SU-DHL-6 (cell line): ENCODE results near the gene HDAC7.

ENCODE experiments used
- H2AFZ ChIP-seq: fragments of 200-600 bp; sonication (generic); 2 replicates; pipeline ENCODE4 v1.6.1; 2014; ENCODE audit warnings: low read depth, mild to moderate bottlenecking, moderate library complexity, mixed read lengths, antibody characterized with exemption, low read length; ENCODE audit not compliant: severe bottlenecking
- H3F3A ChIP-seq: fragments of 200-600 bp; shearing (Covaris generic); 2 replicates; pipeline ENCODE4 v1.6.0; 2016; ENCODE audit warnings: antibody characterized with exemption, mild to moderate bottlenecking; ENCODE audit not compliant: insufficient read depth
- H3K27ac ChIP-seq: fragments of 200-600 bp; sonication (generic); 2 replicates; pipeline ENCODE4 v1.5.1; 2016; ENCODE audit warnings: low read depth, mild to moderate bottlenecking, low read length, moderate library complexity, mixed read lengths
- H3K27me3 ChIP-seq: fragments of 200-600 bp; sonication (generic), shearing (Covaris generic); 2 replicates; pipeline ENCODE4 v1.6.0; 2014; ENCODE audit warnings: mild to moderate bottlenecking, low read length
- H3K36me3 ChIP-seq: fragments of 200-600 bp; sonication (generic); 2 replicates; pipeline ENCODE4 v1.6.1; 2014; ENCODE audit warnings: mild to moderate bottlenecking, low read length, mixed read lengths
- H3K4me2 ChIP-seq: fragments of 300-600, 200-600 bp; shearing (Covaris generic), sonication (generic); 2 replicates; pipeline ENCODE4 v1.6.0; 2014; ENCODE audit warnings: low read length, low read depth, mild to moderate bottlenecking; ENCODE audit not compliant: poor library complexity, severe bottlenecking
- H3K4me3 ChIP-seq: fragments of 200-600 bp; sonication (generic); 2 replicates; pipeline ENCODE4 v1.5.1; 2014; ENCODE audit warnings: antibody characterized with exemption, low read length, mild to moderate bottlenecking, mixed read lengths; ENCODE audit not compliant: insufficient read depth, poor library complexity, severe bottlenecking
- H3K79me2 ChIP-seq: fragments of 200-600 bp; sonication (generic); 2 replicates; pipeline ENCODE4 v1.6.1; 2014; ENCODE audit warnings: mild to moderate bottlenecking, low read length, moderate library complexity; ENCODE audit not compliant: insufficient read depth
- H3K9ac ChIP-seq: fragments of 200-600 bp; sonication (generic); 2 replicates; pipeline ENCODE4 v1.7.0; 2014; ENCODE audit warnings: mild to moderate bottlenecking, low read length
- H3K9me2 ChIP-seq: fragments of 200-600 bp; sonication (generic); replicated peaks from 2 replicates; pipeline ENCODE4 v1.6.1; 2014; ENCODE audit warnings: low read length; ENCODE audit not compliant: insufficient read depth
- H3K9me3 ChIP-seq: fragments of 200-600 bp; sonication (generic); 2 replicates; pipeline ENCODE4 v1.6.1; 2014; ENCODE audit warnings: low read length, mixed read lengths; ENCODE audit not compliant: insufficient read depth
- H4K20me1 ChIP-seq: fragments of 200-600 bp; sonication (generic); 2 replicates; pipeline ENCODE4 v1.6.1; 2014; ENCODE audit warnings: low read depth, mild to moderate bottlenecking, antibody characterized with exemption, low read length, moderate library complexity, mixed read lengths
- EZH2phosphoT487 ChIP-seq: fragments of 200-600 bp; sonication (generic), shearing (Covaris generic); conservative IDR thresholded peaks from 2 replicates; pipeline ENCODE4 v1.6.1; 2018; ENCODE audit warnings: mild to moderate bottlenecking, antibody characterized with exemption, low read length, moderate library complexity, mixed read lengths
- TF ChIP-seq, protein P1 (sequence below): fragments of 200-600 bp; sonication (generic); IDR thresholded peaks from one replicate; pipeline ENCODE4 v1.5.1; 2017; ENCODE audit warnings: antibody characterized with exemption, mild to moderate bottlenecking, low read length, moderate library complexity; ENCODE audit not compliant: insufficient read depth, poor library complexity, severe bottlenecking

The HDAC7 gene

DNA sequence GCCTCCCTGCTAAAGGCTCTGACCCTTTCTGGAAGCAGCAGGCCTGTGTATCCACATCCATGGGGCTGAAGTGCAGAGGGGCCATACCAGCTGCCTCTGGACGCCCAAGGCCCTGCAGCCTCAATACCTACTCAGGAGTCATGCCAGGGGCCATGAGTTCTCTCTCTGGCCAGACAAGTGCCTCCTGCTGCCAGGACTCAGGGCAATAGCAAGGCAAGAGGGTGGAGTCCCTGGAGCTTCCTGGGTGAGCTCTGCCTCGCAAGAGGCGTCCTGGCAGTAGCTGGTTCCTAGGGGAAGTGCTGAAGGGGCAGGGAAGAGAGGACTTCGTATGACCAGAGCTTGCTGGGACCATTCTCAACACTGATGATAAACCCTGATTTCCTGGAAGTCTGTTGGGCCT is 83.5 kb downstream of the HDAC7 start:
- Histone ChIP-seq H3K27me3 (no peaks in the 10 kb centered on the region), H3K9me3 (no peaks in the 10 kb centered on the region), H4K20me1 (no peaks in the 10 kb centered on the region), H3K4me3 (no peak overlapping the region), H3K4me2 (no peak overlapping the region), H3K79me2 (no peaks in the 10 kb centered on the region), H2AFZ (no peak overlapping the region), H3K36me3 (no peaks in the 10 kb centered on the region), H3K9me2 (no peaks in the 10 kb centered on the region), H3F3A (no peaks in the 10 kb centered on the region), H3K27ac (no peak overlapping the region), H3K9ac (no peak overlapping the region)
- TF ChIP-seq, protein P1, sequence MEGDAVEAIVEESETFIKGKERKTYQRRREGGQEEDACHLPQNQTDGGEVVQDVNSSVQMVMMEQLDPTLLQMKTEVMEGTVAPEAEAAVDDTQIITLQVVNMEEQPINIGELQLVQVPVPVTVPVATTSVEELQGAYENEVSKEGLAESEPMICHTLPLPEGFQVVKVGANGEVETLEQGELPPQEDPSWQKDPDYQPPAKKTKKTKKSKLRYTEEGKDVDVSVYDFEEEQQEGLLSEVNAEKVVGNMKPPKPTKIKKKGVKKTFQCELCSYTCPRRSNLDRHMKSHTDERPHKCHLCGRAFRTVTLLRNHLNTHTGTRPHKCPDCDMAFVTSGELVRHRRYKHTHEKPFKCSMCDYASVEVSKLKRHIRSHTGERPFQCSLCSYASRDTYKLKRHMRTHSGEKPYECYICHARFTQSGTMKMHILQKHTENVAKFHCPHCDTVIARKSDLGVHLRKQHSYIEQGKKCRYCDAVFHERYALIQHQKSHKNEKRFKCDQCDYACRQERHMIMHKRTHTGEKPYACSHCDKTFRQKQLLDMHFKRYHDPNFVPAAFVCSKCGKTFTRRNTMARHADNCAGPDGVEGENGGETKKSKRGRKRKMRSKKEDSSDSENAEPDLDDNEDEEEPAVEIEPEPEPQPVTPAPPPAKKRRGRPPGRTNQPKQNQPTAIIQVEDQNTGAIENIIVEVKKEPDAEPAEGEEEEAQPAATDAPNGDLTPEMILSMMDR = no peak
- no peak for TF ChIP-seq EZH2phosphoT487

GRCh38 chr12:47735649-47736048 is 84.1 kb downstream of the HDAC7 start:
- H3K79me2 ChIP-seq = no peaks in the 10 kb centered on the region
- H3F3A ChIP-seq = no peaks in the 10 kb centered on the region
- H3K27ac ChIP-seq = no peak overlapping the region
- TF ChIP-seq, protein P1 = no peak
- H3K36me3 ChIP-seq = no peaks in the 10 kb centered on the region
- H3K4me3 ChIP-seq = no peak overlapping the region
- no peaks in the 10 kb centered on the region for H3K9me2 ChIP-seq
- H3K4me2 ChIP-seq = no peak overlapping the region
- H4K20me1 ChIP-seq = no peaks in the 10 kb centered on the region
- no peaks in the 10 kb centered on the region for H3K9me3 ChIP-seq
- H2AFZ ChIP-seq = no peak overlapping the region
- no peak overlapping the region for H3K9ac ChIP-seq
- H3K27me3 ChIP-seq = no peaks in the 10 kb centered on the region

- Histone ChIP-seq H2AFZ (no peak overlapping the region), H3K27me3 (no peaks in the 10 kb centered on the region), H4K20me1 (no peaks in the 10 kb centered on the region), H3K9me3 (no peaks in the 10 kb centered on the region), H3K4me2 (no peak overlapping the region), H3K9me2 (no peaks in the 10 kb centered on the region), H3K36me3 (no peaks in the 10 kb centered on the region), H3K27ac (no peak overlapping the region), H3K4me3 (no peak overlapping the region), H3K79me2 (no peaks in the 10 kb centered on the region), H3F3A (no peaks in the 10 kb centered on the region), H3K9ac (no peak overlapping the region)
- TF ChIP-seq EZH2phosphoT487 = no peak
- TF ChIP-seq, protein P1 = no peak
These were observed 84.8 kb downstream of the HDAC7 start for GRCh38 chr12:47734725-47735480.
